ENCODE data around the gene AAR2.

GRCh38 chr20:36253036-36253435 is 16.8 kb downstream of the AAR2 start:
- TF ChIP-seq ZNF274 (IDR thresholded peaks at IDR 0.05; ENCODE audit: low read depth, low read length): no peak
- no peak for TF ChIP-seq YY1 (IDR thresholded peaks at IDR 0.05; ENCODE audit: insufficient read depth, insufficient read length)
- TF ChIP-seq SUZ12 (IDR thresholded peaks at IDR 0.05; ENCODE audit: extremely low read depth, insufficient read depth, insufficient read length): no peak

Measured in NT2/D1 (cell line).